ENCODE data around the gene RGCC. TPM values are rescaled to one million over a fixed set of nuclear protein-coding genes. Genes with fewer than 3 reads are reported as not detected.

The RGCC gene
- total RNA-seq, 4 donors from 2014 or later = 56.5 to 142 (median 77.1) TPM

GRCh38 chr13:41460074-41460465 is 2.7 kb downstream of the RGCC start:
- TF ChIP-seq CTCF (IDR thresholded peaks at IDR 0.05) (no peak), EP300 (IDR thresholded peaks at IDR 0.05) (no peak), POLR2AphosphoS5 (IDR thresholded peaks at IDR 0.05) (no peak), POLR2A (IDR thresholded peaks at IDR 0.05; ENCODE audit: low read depth) (no peak)
- WGBS = 34% methylated on average over 2 of the region's 2 CpGs
- Histone ChIP-seq H3K4me3 (peak overlapping the region; percentile 65 to 69 (median 66)), H3K27me3 (peaks cover 0 to 61% (median 4%) of the 10 kb centered on the region in 4 donors), H3K4me1 (peaks cover 27 to 61% (median 52%) of the 10 kb centered on the region in 4 donors), H3K27ac (replicated peaks in 1 of 4) (peak overlapping the region in 1 of 4 donors; percentile 46), H3K36me3 (peaks cover 0 to 53% (median 8%) of the 10 kb centered on the region in 4 donors), H3K9me3 (no peaks in the 10 kb centered on the region)
- no peak for DNase-seq (ENCODE audit: extremely low spot score)
- intact Hi-C loops (cut with DNase I) = no loop called here

- peak overlapping the region in 1 of 4 donors; percentile 3 for H3K27ac ChIP-seq (replicated peaks in 1 of 4)
- H3K27me3 ChIP-seq = peaks cover 0 to 56% (median 4%) of the 10 kb centered on the region in 4 donors
- DNase-seq (ENCODE audit: extremely low spot score) = no peak
- peak overlapping the region; percentile 65 to 69 (median 66) for H3K4me3 ChIP-seq
- WGBS = 30% methylated on average over 2 of the region's 2 CpGs
- H3K4me1 ChIP-seq = peaks cover 27 to 67% (median 59%) of the 10 kb centered on the region in 4 donors
- TF ChIP-seq EP300 (IDR thresholded peaks at IDR 0.05) = no peak
- TF ChIP-seq CTCF (IDR thresholded peaks at IDR 0.05) = no peak
- TF ChIP-seq POLR2A (IDR thresholded peaks at IDR 0.05; ENCODE audit: low read depth) = no peak
- no peak for TF ChIP-seq POLR2AphosphoS5 (IDR thresholded peaks at IDR 0.05)
- peaks cover 0 to 59% (median 8%) of the 10 kb centered on the region in 4 donors for H3K36me3 ChIP-seq
- H3K9me3 ChIP-seq = no peaks in the 10 kb centered on the region
- intact Hi-C loops (cut with DNase I) = no loop called here
Observed at GRCh38 chr13:41460930-41461329, 3.6 kb downstream of the RGCC start.

- peaks cover 0 to 64% (median 8%) of the 10 kb centered on the region in 4 donors for H3K36me3 ChIP-seq
- no peak for TF ChIP-seq POLR2AphosphoS5 (IDR thresholded peaks at IDR 0.05)
- no peak for TF ChIP-seq CTCF (IDR thresholded peaks at IDR 0.05)
- TF ChIP-seq EP300 (IDR thresholded peaks at IDR 0.05) = no peak
- TF ChIP-seq POLR2A (IDR thresholded peaks at IDR 0.05; ENCODE audit: low read depth) = no peak
- H3K9me3 ChIP-seq = no peaks in the 10 kb centered on the region
- intact Hi-C loops (cut with DNase I) = no loop called here
- peaks cover 25 to 66% (median 63%) of the 10 kb centered on the region in 4 donors for H3K4me1 ChIP-seq
- 93% methylated on average over 3 of the region's 3 CpGs for WGBS
- H3K4me3 ChIP-seq = peak overlapping the region; percentile 7 to 65 (median 24)
- H3K27me3 ChIP-seq = peaks cover 0 to 51% (median 4%) of the 10 kb centered on the region in 4 donors
- H3K27ac ChIP-seq (replicated peaks in 1 of 4) = peak overlapping the region in 2 of 4 donors; percentile 3 to 31
- DNase-seq (ENCODE audit: extremely low spot score) = no peak
Observed at GRCh38 chr13:41461527-41462139, 4.3 kb downstream of the RGCC start.

- TF ChIP-seq CTCF (IDR thresholded peaks at IDR 0.05) (no peak), EP300 (IDR thresholded peaks at IDR 0.05) (no peak)
- no peak for DNase-seq (ENCODE audit: extremely low spot score)
- Histone ChIP-seq H3K4me3 (peak overlapping the region in 2 of 4 donors; percentile 15 to 33), H3K36me3 (peaks cover 0 to 72% (median 8%) of the 10 kb centered on the region in 4 donors), H3K9me3 (no peaks in the 10 kb centered on the region), H3K4me1 (peaks cover 30 to 66% (median 63%) of the 10 kb centered on the region in 4 donors), H3K27me3 (peaks cover 0 to 43% (median 3%) of the 10 kb centered on the region in 4 donors), H3K27ac (replicated peaks in 1 of 4) (no peak overlapping the region)
- intact Hi-C loops (cut with DNase I) = no loop called here
- WGBS = 92% methylated on average over 6 of the region's 6 CpGs
Observed at GRCh38 chr13:41462427-41462826, 5.1 kb downstream of the RGCC start.
